LNCaP clone FGC (cell line): Measurements from ENCODE around the gene TTLL10.

ENCODE experiments used
- DNase-seq: peaks from one replicate; pipeline ENCODE4 v3.0.0-alpha.2; 2011; ENCODE audit warnings: low read depth
- H3K4me3 ChIP-seq: 2 replicates; pipeline ENCODE4 v1.5.1; 2011; ENCODE audit warnings: mild to moderate bottlenecking, low read depth, low read length, control low read depth
- CTCF ChIP-seq: IDR thresholded peaks from 2 replicates; pipeline ENCODE4 v1.5.1; 2012; ENCODE audit warnings: mild to moderate bottlenecking; ENCODE audit not compliant: control insufficient read depth, insufficient read depth; ENCODE audit errors: extremely low read depth

TTLL10 gene

GRCh38 chr1:1153874-1154273, 19.8 kb upstream of the TTLL10 start:
- DNase-seq: peak; percentile 83
- TF ChIP-seq CTCF: no peak
- H3K4me3 ChIP-seq: no peak overlapping the region

- no peak overlapping the region for H3K4me3 ChIP-seq
- no peak for TF ChIP-seq CTCF
Observed at GRCh38 chr1:1155258-1155657, 18.4 kb upstream of the TTLL10 start.

GRCh38 chr1:1156140-1157032, 17.3 kb upstream of the TTLL10 start:
- no peak for TF ChIP-seq CTCF
- no peak for DNase-seq

More at GRCh38 chr1:1155258-1155657, 18.4 kb upstream of the TTLL10 start:
- DNase-seq: no peak

GRCh38 chr1:1157033-1157365, 16.7 kb upstream of the TTLL10 start:
- no peak for DNase-seq
- H3K4me3 ChIP-seq: no peak overlapping the region
- TF ChIP-seq CTCF: no peak

More at GRCh38 chr1:1156140-1157032, 17.3 kb upstream of the TTLL10 start:
- H3K4me3 ChIP-seq: no peak overlapping the region

GRCh38 chr1:1157426-1157913, 16.2 kb upstream of the TTLL10 start:
- DNase-seq: no peak
- peak overlapping the region; percentile 44 for H3K4me3 ChIP-seq
- TF ChIP-seq CTCF: no peak

- TF ChIP-seq CTCF: no peak
- peak overlapping the region; percentile 44 for H3K4me3 ChIP-seq
- no peak for DNase-seq
Observed at GRCh38 chr1:1157914-1158710, 15.6 kb upstream of the TTLL10 start.
